ENCODE results near the gene SYT8.

Gene SYT8

GRCh38 chr11:1834062-1834610, 654 bp upstream of the SYT8 start:
- no peak for DNase-seq

GRCh38 chr11:1835671-1836010, 851 bp downstream of the SYT8 start:
- DNase-seq, result no peak

GRCh38 chr11:1836011-1836945, 1.5 kb downstream of the SYT8 start:
- DNase-seq, result no peak

GRCh38 chr11:1837171-1838076, 2.6 kb downstream of the SYT8 start:
- peak; percentile 75 for DNase-seq

- no peak for DNase-seq
These were observed 3.3 kb downstream of the SYT8 start for GRCh38 chr11:1838077-1838425.

GRCh38 chr11:1838426-1839144, 3.8 kb downstream of the SYT8 start, which contains the start of gene TNNI2:
TSS of gene TNNI2 (plus strand) at chr11:1838981. CDS start at chr11:1839697, 716 bp downstream.
- no peak for DNase-seq

- no peak for DNase-seq
These were observed 4.6 kb downstream of the SYT8 start for GRCh38 chr11:1839204-1839923.

GRCh38 chr11:1839924-1840779, 5.4 kb downstream of the SYT8 start:
- no peak for DNase-seq

GRCh38 chr11:1840780-1841480, 6.1 kb downstream of the SYT8 start:
- no peak for DNase-seq

GRCh38 chr11:1841511-1842148, 6.8 kb downstream of the SYT8 start:
- DNase-seq, result no peak

GRCh38 chr11:1842149-1843097, 7.6 kb downstream of the SYT8 start:
- no peak for DNase-seq

- no peak for DNase-seq
These were observed 8.3 kb downstream of the SYT8 start for GRCh38 chr11:1843098-1843473.

- no peak for DNase-seq
These were observed 9.0 kb downstream of the SYT8 start for GRCh38 chr11:1843796-1844195.

- peak; percentile 42 for DNase-seq
These were observed 9.7 kb downstream of the SYT8 start for GRCh38 chr11:1844221-1845094.

GRCh38 chr11:1845095-1845429, 10.3 kb downstream of the SYT8 start:
- DNase-seq, result no peak

GRCh38 chr11:1845561-1846452, 11.0 kb downstream of the SYT8 start:
- no peak for DNase-seq

GRCh38 chr11:1846453-1846932, 11.7 kb downstream of the SYT8 start:
- no peak for DNase-seq
